COR-L47 (cell line): ENCODE data around the gene MED27.
A peak's percentile ranks its signal among the peaks of the same experiment; 100 is the strongest.

ENCODE experiments used
- DNase-seq: peaks from one replicate; lab custom pipeline; 2025; lab: John Stamatoyannopoulos, UW

The MED27 gene

GRCh38 chr9:132041798-132042197 is 37.9 kb downstream of the MED27 start:
- no peak for DNase-seq

GRCh38 chr9:132040808-132041207 is 38.9 kb downstream of the MED27 start:
- DNase-seq: no peak

GRCh38 chr9:132040246-132040645 is 39.4 kb downstream of the MED27 start:
- DNase-seq: no peak

GRCh38 chr9:132039284-132039683 is 40.4 kb downstream of the MED27 start:
- no peak for DNase-seq

- peak; percentile 60 for DNase-seq
Measured at GRCh38 chr9:132037458-132037857, 42.2 kb downstream of the MED27 start.

GRCh38 chr9:132036521-132036920 is 43.1 kb downstream of the MED27 start:
- DNase-seq: no peak

GRCh38 chr9:132035679-132036078 is 44.0 kb downstream of the MED27 start:
- no peak for DNase-seq

- no peak for DNase-seq
Measured at GRCh38 chr9:132032238-132032950, 47.3 kb downstream of the MED27 start.

GRCh38 chr9:132031467-132032237 is 48.0 kb downstream of the MED27 start:
- no peak for DNase-seq

GRCh38 chr9:132030626-132031325 is 48.9 kb downstream of the MED27 start:
- peak; percentile 22 for DNase-seq

- no peak for DNase-seq
Measured at GRCh38 chr9:132027752-132028663, 51.7 kb downstream of the MED27 start.

- no peak for DNase-seq
Measured at GRCh38 chr9:132026932-132027585, 52.6 kb downstream of the MED27 start.

- no peak for DNase-seq
Measured at GRCh38 chr9:132025766-132026165, 53.9 kb downstream of the MED27 start.

- DNase-seq: no peak
Measured at GRCh38 chr9:132024589-132024988, 55.1 kb downstream of the MED27 start.

GRCh38 chr9:132023419-132024180 is 56.1 kb downstream of the MED27 start:
- peak; percentile 55 for DNase-seq

GRCh38 chr9:132020820-132021510 is 58.7 kb downstream of the MED27 start:
- no peak for DNase-seq

- no peak for DNase-seq
Measured at GRCh38 chr9:132020272-132020671, 59.4 kb downstream of the MED27 start.

GRCh38 chr9:132019702-132020101 is 60.0 kb downstream of the MED27 start:
- DNase-seq: no peak

- no peak for DNase-seq
Measured at GRCh38 chr9:132018957-132019405, 60.7 kb downstream of the MED27 start.

GRCh38 chr9:132016456-132016855 is 63.2 kb downstream of the MED27 start:
- DNase-seq: no peak
